ENCODE measurements around the gene DHRS2. TPM values are rescaled to one million over a fixed set of nuclear protein-coding genes. Genes with fewer than 3 reads are reported as not detected.

The DHRS2 gene
- total and polyA plus RNA-seq, 10 of the 15 experiments (the other 5 are each of a cell fraction or from before 2014, with no cell fraction given): 0.09 to 1.8 (median 0.73) TPM; not detected in 1

DNA sequence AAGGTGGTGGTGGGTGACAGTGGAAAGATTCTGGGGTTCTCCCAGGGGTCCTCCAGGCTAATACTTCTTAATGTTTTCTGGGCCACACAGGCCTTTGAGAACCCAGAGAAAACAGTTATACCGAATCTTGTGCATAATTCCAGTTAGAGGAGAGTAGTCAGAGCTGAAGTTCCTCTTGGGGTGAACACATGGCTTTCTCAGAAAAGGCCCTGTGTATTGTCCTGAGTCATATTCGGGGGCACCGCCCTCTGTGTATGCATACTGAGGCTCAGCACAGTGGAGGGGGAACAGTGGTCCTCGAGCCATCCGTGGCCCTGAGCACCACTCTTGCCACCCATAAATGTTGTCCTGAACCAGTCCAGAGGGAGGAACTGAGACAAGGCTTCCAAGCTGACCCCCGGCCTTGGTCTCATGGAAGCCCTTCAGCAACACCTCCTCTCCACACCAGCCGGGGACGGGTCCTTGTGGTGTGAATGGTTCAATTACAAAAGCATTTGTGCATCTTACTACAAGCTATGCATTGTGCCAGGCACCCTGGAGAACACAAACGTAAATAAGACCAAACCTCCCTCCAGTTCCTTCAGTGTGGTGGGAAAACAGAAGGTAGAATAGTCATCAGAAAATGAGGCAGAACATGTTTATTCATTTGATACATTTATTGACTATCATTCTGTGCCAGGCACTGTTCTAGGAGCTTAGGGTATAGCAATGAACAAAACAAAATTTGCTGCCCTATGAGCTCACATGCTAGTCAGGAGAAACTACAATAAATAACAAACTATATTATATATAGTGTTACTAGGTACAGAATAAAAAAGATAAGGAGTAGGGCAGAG is 9.9 kb downstream of the DHRS2 start:
- Histone ChIP-seq H3K36me3 (ENCODE audit: control insufficient read depth in 2 of 2, insufficient read depth in 2 of 2, low read length in 1 of 2) (no peaks in the 10 kb centered on the region), H3K79me2 (ENCODE audit: control insufficient read depth, insufficient read depth, low read length) (no peaks in the 10 kb centered on the region), H3K27me3 (replicated peaks in 1 of 2; ENCODE audit: control insufficient read depth in 2 of 2, insufficient read depth in 2 of 2, low read length in 1 of 2) (no peaks in the 10 kb centered on the region), H3K4me3 (no peak overlapping the region), H3K9ac (ENCODE audit: control insufficient read depth, insufficient read depth, low read length) (no peak overlapping the region), H3K4me2 (ENCODE audit: control insufficient read depth, insufficient read depth) (no peak overlapping the region), H3K27ac (ENCODE audit: control insufficient read depth, insufficient read depth) (no peak overlapping the region), H2AFZ (ENCODE audit: control insufficient read depth, low read depth, low read length) (no peak overlapping the region), H4K20me1 (ENCODE audit: control insufficient read depth, insufficient read depth) (no peaks in the 10 kb centered on the region), H3K4me1 (ENCODE audit: control insufficient read depth, insufficient read depth, low read length) (no peaks in the 10 kb centered on the region), H3K9me3 (replicated peaks; ENCODE audit: control insufficient read depth, insufficient read depth, low read length) (no peaks in the 10 kb centered on the region)
- BruUV-seq (replicated peaks): no TSS peak
- SMC1A ChIA-PET (ENCODE audit: uncharacterized antibody, unreplicated experiment): interaction anchor here (0.6 to 1.0 kb wide), 2 partner anchors 14 to 77 kb away, joined by 3 read pairs; no protein-coding TSS in a partner anchor
- in situ Hi-C loops (cut with MboI): no loop called here
- CTCF ChIA-PET: interaction anchor here (0.9 to 3.7 kb wide), 2 partner anchors 14 to 57 kb away, joined by 3 to 28 read pairs; no protein-coding TSS in a partner anchor
- TF ChIP-seq RAD51 (IDR thresholded peaks at IDR 0.05) (no peak), ZSCAN29 (IDR thresholded peaks at IDR 0.05) (no peak), ASH2L (IDR thresholded peaks at IDR 0.05; ENCODE audit: borderline replicate concordance, low read depth) (no peak), PML (IDR thresholded peaks at IDR 0.05; ENCODE audit: low read length) (no peak), NR2C2 (IDR thresholded peaks at IDR 0.05; ENCODE audit: borderline replicate concordance, control insufficient read depth, insufficient read length, low read depth) (no peak), RELA (IDR thresholded peaks at IDR 0.05; ENCODE audit: borderline replicate concordance, partially characterized antibody) (no peak), SREBF1 (IDR thresholded peaks at IDR 0.05; ENCODE audit: low read length) (no peak), POLR2A (IDR thresholded peaks at IDR 0.05; ENCODE audit: low read depth, low read length) (no peak), POLR2AphosphoS2 (IDR thresholded peaks at IDR 0.05; ENCODE audit: low read depth, low read length) (no peak), POU2F2 (IDR thresholded peaks at IDR 0.05; ENCODE audit: borderline replicate concordance, low read depth, low read length) (no peak), MYC (IDR thresholded peaks at IDR 0.05; ENCODE audit: insufficient read depth, insufficient read length, insufficient replicate concordance, low read length, severe bottlenecking) (no peak), SMARCA5 (IDR thresholded peaks at IDR 0.05) (no peak)
- TF ChIP-seq, protein P1, sequence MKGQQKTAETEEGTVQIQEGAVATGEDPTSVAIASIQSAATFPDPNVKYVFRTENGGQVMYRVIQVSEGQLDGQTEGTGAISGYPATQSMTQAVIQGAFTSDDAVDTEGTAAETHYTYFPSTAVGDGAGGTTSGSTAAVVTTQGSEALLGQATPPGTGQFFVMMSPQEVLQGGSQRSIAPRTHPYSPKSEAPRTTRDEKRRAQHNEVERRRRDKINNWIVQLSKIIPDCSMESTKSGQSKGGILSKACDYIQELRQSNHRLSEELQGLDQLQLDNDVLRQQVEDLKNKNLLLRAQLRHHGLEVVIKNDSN (IDR thresholded peaks at IDR 0.05; ENCODE audit: borderline replicate concordance, extremely low read length, insufficient read depth, low read depth, low read length): no peak
- TF ChIP-seq, protein P2, sequence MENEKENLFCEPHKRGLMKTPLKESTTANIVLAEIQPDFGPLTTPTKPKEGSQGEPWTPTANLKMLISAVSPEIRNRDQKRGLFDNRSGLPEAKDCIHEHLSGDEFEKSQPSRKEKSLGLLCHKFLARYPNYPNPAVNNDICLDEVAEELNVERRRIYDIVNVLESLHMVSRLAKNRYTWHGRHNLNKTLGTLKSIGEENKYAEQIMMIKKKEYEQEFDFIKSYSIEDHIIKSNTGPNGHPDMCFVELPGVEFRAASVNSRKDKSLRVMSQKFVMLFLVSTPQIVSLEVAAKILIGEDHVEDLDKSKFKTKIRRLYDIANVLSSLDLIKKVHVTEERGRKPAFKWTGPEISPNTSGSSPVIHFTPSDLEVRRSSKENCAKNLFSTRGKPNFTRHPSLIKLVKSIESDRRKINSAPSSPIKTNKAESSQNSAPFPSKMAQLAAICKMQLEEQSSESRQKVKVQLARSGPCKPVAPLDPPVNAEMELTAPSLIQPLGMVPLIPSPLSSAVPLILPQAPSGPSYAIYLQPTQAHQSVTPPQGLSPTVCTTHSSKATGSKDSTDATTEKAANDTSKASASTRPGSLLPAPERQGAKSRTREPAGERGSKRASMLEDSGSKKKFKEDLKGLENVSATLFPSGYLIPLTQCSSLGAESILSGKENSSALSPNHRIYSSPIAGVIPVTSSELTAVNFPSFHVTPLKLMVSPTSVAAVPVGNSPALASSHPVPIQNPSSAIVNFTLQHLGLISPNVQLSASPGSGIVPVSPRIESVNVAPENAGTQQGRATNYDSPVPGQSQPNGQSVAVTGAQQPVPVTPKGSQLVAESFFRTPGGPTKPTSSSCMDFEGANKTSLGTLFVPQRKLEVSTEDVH (IDR thresholded peaks at IDR 0.05; ENCODE audit: low read depth, partially characterized antibody): no peak
- no peak for DNase-seq (ENCODE audit: low read depth, low spot score)
- ATAC-seq: no peak; the same call in 2 of the 3 replicates
- WGBS (ENCODE audit: insufficient coverage, insufficient replicate concordance, low lambda C conversion rate, missing lambda C conversion rate): 18% methylated on average over 9 of the region's 9 CpGs
- RAD21 ChIA-PET (ENCODE audit: unreplicated experiment): no interaction called here
- intact Hi-C loops (cut with micrococcal nuclease; ENCODE audit: unreplicated experiment): no loop called here
- POLR2A ChIA-PET: no interaction called here
- FAIRE-seq: no peak

All from GM12878 (cell line).